Hematopoietic multipotent progenitor cell treated with erythropoietin and hydrocortisone succinate and interleukin-3 and kit ligand, for 17 days (in vitro differentiated cells): ENCODE results near the gene RIMKLB.
"Not testable (repeated sequence)": the region's sequence is repeated elsewhere in the genome, so short reads cannot be mapped to it uniquely, and the experiment has no call there.

Experiments
- DNase-seq: peaks from one replicate; pipeline ENCODE4 v3.0.0-alpha.2; 2015; ENCODE audit warnings: low spot score

RIMKLB gene

GRCh38 chr12:8695116-8695515, 2.7 kb upstream of the RIMKLB start:
- DNase-seq = no peak

- DNase-seq = no peak
These were observed 1.2 kb upstream of the RIMKLB start for GRCh38 chr12:8696442-8697090.

- DNase-seq = no peak
These were observed 693 bp upstream of the RIMKLB start for GRCh38 chr12:8697120-8697475.

GRCh38 chr12:8698132-8698851, 501 bp downstream of the RIMKLB start:
- DNase-seq = peak; percentile 49

GRCh38 chr12:8698879-8699278, 1.1 kb downstream of the RIMKLB start:
- DNase-seq = no peak

- peak; percentile 40 for DNase-seq
These were observed 1.9 kb downstream of the RIMKLB start for GRCh38 chr12:8699714-8700113.

DNA sequence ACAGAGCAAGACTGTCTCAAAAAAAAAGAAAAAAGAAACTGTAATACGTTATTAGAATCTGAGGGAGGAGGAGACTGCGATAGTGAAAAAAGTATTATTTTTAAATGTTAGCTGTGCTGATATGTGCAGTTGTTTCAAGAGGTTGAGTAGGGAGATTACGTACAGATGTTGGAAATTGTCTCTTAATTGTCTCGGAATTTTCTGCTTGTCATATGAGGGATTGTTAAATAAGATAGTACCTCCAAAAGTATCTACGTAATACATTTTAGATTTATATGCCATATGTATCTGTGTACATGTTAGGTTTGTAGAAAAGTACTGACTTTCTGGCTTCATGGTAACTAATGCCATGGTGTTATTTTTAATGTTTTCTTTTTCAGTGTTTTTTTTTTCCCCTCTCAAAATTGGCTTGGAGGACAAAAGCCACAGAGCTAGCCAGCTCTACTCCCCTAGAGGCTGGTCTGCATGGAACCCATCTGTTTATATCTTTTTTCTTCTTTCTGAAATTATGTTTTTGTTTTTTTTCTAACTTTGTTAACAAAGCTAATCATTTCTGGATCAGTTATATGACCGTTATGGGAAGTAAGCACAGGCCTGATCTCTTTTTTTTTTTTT, 3.4 kb downstream of the RIMKLB start:
- no peak for DNase-seq

- no peak for DNase-seq
These were observed 4.4 kb downstream of the RIMKLB start for GRCh38 chr12:8702159-8702558.

DNA sequence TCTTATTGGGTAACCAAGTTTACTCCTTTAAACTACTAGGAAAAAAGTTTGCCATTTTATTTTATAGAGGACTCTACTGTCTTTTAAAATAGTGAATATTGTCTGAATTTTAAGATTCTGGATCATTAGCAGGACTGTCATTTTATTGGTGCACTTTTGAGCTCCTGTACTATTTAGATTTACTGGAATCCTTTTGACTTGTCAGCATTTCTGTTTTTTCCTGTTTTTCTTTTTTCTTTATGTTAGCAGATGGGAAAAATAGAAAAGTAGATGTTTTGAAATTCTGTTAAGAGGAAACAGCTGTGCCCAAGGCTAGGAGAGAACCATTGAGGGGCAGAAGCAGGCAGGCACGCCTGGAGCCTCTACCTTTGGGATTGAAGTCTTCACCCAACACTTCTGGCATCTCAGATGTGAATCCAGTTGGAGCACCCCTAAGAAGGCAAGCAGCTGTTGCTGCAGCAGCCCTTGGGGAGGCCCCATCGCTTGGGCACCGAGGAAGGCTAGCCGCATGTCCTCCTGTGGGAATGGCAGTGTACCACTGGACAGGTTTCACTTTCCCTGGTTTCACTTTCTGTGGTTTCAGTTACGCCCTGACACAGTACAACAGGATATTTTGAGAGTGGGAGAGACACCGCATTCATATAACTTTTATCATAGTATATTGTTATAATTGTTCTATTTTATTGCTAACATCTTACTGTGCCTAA, 11.5 kb downstream of the RIMKLB start:
- peak; percentile 57 for DNase-seq

GRCh38 chr12:8712572-8712971, 14.8 kb downstream of the RIMKLB start:
- DNase-seq = no peak

GRCh38 chr12:8722286-8722800, 24.6 kb downstream of the RIMKLB start:
- no peak for DNase-seq

GRCh38 chr12:8734873-8735381, 37.1 kb downstream of the RIMKLB start:
- DNase-seq = no peak

- DNase-seq = no peak
These were observed 44.7 kb downstream of the RIMKLB start for GRCh38 chr12:8742501-8742900.

DNA sequence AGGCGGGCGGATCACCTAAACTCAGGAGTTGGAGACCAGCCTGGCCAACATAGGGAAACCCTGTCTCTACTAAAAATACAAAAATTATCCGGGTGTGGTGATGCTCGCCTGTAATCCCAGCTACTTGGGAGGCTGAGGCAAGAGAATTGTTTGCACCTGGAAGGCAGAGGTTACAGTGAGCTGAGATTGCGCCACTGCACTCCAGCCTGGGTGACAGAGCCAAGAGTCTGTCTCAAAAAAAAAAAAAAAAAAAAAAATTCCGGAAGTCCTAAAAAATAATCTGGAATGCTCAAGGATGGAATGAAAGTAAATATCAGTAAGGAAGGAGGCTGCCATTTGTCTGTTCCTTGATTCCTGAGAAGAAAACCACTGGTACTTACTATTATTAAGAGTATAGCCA, 45.3 kb downstream of the RIMKLB start:
- DNase-seq = not testable (repeated sequence)

- not testable (repeated sequence) for DNase-seq
These were observed 47.8 kb downstream of the RIMKLB start for GRCh38 chr12:8745631-8746030.

DNA sequence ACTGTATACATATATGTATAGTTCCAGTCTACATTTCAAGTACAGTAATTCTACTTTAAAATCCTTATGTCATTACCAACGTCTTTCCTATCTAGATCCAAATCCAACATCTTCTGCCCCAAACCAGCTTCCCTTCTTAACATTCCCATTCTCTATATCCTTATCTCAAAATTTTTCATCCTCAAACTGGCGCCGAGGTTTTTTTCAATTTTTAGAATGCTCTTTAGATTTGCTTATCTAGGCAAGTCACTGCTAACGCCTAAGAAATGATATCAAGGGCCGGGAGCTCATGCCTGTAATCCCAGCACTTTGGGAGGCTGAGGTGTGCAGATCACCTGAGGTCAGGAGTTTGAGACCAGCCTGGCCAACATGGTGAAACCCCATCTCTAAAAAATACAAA, 48.3 kb downstream of the RIMKLB start:
- DNase-seq = no peak

DNA sequence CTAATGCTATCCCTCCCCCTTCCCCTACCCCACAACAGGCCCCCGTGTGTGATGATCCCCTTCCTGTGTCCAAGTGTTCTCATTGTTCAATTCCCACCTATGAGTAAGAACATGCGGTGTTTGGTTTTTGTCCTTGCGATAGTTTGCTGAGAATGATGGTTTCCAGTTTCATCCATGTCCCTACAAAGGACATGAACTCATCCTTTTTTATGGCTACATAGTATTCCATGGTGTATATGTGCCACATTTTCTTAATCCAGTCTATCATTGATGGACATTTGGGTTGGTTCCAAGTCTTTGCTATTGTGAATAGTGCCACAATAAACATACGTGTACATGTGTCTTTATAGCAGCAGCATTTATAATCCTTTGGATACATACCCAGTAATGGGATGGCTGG, 62.3 kb downstream of the RIMKLB start:
- not testable (repeated sequence) for DNase-seq

DNA sequence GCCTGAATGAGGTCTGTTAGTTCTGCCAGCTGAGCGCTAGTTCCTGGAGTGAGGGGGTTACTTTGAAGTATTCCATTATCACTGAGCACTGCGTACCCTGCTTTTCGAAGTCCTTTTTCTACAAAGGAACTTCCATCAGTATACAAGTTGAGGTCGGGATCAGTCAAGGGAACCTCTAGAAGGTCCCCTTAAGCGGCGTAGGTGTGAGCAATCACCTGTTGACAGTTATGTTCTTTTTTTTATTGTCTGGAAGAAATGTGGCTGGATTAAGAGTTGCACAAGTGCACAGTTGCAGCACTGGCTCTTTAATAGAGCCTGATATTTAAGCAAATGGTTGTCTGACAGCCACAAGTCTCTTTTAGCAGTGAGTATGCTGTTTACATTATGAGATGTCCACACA, 64.9 kb downstream of the RIMKLB start:
- not testable (repeated sequence) for DNase-seq

DNA sequence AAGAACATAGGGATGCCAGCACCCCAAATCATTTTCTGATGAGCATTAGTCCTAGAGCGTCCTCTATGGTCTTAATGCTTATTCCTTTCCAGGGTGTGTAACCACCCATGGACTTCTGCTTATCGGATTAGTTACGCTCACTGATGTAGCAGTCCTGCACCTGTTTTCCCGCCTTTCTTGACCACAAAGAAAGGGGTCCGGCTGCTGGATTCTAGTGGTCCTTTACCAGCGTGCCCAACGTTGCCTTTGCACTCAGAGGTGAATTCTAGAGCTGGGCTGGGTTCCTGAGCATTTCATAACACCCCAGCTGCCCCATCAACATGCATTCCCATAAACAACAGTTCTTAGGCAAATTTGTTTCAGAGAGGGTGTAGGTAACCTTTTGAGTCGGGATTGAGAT, 68.3 kb downstream of the RIMKLB start:
- DNase-seq = not testable (repeated sequence)

GRCh38 chr12:8770499-8770898, 72.7 kb downstream of the RIMKLB start:
- no peak for DNase-seq

DNA sequence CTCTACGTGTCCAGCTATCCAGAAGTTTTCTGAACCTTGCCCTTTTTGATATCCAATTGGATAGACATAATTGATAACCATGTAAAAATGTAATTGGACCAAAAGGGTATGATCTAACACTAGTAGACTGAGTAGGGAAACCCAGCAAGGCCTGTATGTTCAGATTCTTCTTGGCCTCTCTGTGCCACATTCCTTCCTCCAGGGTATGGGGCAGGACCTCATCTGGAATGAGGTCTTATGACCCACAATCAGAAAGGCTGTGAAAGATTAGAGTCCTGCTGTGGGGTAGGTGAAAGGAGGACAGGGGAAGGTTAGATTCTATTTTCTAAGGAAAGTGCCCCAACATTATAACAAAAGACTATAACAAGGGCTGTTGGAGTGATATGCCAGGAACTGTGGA, 73.3 kb downstream of the RIMKLB start:
- DNase-seq = no peak

DNA sequence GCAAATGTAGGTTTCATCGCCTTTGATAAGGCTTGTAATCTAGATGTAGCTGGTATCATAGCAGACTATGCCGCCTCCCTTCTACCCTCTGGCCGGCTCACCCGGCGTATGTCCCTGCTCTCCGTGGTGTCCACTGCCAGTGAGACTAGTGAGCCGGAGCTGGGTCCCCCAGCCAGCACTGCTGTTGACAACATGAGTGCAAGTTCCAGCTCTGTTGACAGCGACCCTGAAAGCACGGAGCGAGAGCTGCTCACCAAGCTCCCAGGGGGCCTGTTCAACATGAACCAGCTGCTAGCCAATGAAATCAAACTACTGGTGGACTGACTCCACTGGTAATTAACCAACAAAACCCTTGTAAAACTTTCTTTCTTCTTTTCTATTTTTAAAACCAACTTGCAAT, 75.7 kb downstream of the RIMKLB start:
- no peak for DNase-seq
